WI38 (cell line): ENCODE measurements around the gene ATP6V0B.

Experiments used
- H3K4me3 ChIP-seq: 2 replicates; pipeline ENCODE4 v1.5.1; 2011; ENCODE audit warnings: low read depth, mild to moderate bottlenecking, control low read depth, low read length
- TF ChIP-seq, protein P1 (sequence below): IDR thresholded peaks from 2 replicates; pipeline ENCODE4 v1.5.1; 2012; ENCODE audit warnings: low read depth, mild to moderate bottlenecking, control low read depth, low read length

Gene ATP6V0B

DNA sequence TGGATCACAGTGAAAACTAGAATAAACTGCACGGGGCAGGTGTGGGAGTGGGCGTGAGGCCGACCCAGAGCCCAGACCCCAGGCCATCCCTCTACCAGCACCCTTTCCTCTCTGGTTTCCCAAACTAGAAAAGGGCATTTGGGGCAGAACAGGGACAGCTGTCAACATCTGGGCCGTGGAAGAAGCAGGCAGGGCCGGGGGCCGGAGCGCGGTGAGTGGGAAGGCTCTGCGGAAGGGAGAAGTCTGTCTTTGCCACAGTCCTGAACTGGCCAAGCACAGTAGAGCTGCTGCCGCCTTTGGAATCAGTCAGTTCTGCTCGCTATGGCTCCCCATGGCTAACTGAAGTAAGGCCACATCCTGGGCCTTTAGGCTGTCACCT, 23.2 kb downstream of the ATP6V0B start:
- TF ChIP-seq, protein P1, sequence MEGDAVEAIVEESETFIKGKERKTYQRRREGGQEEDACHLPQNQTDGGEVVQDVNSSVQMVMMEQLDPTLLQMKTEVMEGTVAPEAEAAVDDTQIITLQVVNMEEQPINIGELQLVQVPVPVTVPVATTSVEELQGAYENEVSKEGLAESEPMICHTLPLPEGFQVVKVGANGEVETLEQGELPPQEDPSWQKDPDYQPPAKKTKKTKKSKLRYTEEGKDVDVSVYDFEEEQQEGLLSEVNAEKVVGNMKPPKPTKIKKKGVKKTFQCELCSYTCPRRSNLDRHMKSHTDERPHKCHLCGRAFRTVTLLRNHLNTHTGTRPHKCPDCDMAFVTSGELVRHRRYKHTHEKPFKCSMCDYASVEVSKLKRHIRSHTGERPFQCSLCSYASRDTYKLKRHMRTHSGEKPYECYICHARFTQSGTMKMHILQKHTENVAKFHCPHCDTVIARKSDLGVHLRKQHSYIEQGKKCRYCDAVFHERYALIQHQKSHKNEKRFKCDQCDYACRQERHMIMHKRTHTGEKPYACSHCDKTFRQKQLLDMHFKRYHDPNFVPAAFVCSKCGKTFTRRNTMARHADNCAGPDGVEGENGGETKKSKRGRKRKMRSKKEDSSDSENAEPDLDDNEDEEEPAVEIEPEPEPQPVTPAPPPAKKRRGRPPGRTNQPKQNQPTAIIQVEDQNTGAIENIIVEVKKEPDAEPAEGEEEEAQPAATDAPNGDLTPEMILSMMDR = no peak
- H3K4me3 ChIP-seq = no peak overlapping the region

DNA sequence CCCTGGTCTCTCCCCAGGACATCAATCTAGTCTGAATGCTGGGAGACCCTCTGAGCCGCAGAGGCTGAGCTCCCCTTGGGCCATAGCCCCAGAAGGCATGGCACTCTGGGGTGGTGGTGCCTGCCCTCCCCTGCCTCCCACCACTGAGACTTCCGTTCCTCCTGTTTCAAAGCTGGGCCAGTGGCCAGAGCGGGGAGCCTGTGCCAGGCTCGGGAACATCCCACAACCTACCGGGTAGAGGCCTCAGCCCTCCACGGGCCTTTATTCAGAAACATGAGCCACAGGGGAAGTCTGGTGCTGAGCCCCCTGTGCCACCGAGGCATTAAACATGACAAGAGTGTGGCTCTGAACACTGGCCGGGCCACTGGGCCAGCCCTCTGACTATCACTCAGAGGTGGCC, 24.7 kb downstream of the ATP6V0B start:
- no peak overlapping the region for H3K4me3 ChIP-seq
- TF ChIP-seq, protein P1 = no peak

DNA sequence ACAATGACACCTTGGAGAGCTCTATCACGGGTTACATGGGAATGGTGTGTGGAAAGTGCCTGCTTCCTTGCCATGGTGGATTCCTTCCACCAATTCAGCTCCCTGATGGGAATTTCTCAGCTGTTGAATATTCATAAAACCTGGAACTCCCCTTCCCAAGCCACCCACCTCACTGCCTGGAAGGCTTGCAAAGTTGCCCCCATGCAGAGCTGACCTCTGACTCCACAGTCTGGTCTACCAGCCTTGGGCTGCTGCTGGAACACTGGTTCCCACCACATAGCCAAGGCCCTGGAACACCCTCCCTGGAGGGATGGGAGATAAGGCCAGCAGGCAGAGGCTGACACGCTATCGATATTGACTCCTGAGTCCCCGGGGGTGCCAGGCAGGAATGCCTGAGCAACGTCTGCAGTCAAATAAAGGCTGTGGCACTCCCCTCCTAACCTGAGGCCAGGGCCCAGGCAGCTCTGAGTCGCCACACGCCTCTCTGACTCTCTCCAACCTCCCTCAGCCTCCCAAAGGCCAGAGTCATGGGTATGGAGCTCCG, 25.4 kb downstream of the ATP6V0B start:
- no peak overlapping the region for H3K4me3 ChIP-seq
- TF ChIP-seq, protein P1 = no peak

DNA sequence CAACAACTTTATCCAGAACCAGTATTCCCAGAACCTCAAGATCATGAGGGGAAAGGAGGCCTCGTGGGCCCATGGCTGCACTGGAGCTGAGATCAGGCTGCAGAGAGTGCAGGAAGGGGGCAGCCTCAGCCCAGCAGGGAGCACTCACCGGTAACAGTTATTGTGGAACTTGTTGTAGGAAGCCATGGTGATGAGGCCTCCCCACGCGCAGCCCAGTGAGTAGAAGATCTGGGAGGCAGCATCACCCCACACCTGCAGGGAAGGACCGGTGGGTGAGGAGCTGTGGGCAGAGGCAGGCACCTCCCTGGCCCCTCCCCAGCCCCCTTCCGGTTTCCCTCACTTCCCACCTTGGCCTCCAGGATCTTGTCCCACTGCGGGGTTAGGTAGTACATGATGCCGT, 27.4 kb downstream of the ATP6V0B start:
- TF ChIP-seq, protein P1 = no peak
- no peak overlapping the region for H3K4me3 ChIP-seq

DNA sequence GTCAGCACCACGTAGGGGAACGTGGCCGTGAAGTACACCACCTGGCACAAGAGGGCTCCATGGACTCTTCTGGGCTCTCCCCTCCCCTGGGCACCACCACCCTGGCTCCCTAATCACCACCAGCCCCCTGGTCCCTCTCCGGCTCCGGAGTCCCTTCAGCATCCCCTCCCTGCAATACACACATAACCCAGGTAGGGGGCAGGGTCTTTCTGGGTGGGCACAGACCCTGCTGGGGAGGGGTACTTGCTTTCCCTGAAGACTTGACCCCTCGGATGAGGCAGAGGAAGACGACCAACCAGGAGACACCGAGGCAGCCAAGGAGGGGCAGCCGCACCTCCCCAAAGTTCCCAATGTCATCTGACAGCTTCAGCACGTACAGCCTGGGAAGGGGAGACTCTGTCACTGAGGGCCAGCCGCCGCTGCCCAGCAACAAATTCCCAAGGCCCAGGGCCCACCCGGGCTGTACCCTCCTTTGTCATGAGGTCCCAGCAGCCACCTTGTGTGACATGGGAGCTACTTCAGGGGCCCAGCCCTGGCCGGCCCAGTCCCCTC, 27.9 kb downstream of the ATP6V0B start:
- TF ChIP-seq, protein P1 = peak; percentile 15; the same call in 1 of the 2 replicates

DNA sequence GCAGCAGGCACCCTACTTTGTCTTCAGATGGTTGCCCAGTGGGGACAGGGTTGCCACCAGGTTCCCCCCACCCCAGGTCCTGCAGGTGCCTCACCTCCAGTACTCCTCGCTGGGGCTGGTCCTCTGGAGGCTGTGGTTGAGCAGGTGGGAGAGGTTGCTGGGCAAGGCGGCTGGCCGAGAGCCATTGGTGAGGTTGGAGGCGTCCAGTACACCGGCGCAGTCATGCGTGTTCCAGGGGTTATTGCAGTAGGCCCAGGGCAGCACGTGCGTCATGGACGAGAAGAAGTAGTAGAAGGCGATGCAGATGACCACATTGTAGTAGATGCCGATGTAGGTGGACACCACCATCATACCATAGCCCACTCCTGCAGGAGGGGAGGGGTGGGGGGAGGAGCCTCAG, 33.5 kb downstream of the ATP6V0B start:
- H3K4me3 ChIP-seq = no peak overlapping the region
- TF ChIP-seq, protein P1 = no peak

More for the DNA sequence above, 27.9 kb downstream of the ATP6V0B start:
- no peak overlapping the region for H3K4me3 ChIP-seq

DNA sequence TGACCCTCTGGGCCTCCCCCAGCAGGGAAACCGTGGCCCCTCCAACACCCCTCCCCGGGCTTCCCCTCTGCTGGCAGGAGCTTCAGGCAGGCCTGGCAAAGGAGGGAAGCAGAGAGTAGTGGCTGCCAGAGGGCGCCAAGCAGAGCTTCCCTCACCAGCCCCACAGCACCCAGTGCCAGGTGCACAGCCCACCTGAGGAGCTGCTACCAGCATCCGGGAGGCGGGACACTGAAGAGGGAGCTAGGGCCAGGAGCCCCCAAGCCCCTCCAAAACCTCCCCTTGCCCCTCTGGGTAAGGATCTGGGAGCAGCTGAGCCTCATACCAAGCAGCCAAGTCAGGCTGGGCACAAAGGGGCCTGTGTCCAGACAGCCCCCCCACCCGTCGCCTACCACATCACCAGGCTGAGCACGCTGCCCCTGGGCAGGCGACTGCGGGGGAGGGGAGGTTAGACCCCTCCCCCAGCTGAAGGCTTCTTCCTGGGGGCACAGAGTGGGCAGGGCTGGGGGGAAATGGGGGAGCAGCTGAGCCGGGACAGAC, 36.2 kb downstream of the ATP6V0B start:
- TF ChIP-seq, protein P1 = no peak
- no peak overlapping the region for H3K4me3 ChIP-seq
